HFF-Myc (cell line): ENCODE measurements around the gene GNL3.
A peak's percentile ranks its signal among the peaks of the same experiment; 100 is the strongest.

Experiments
- DNase-seq: peaks from one replicate; pipeline ENCODE4 v3.0.0-alpha.2; 2011; ENCODE audit warnings: low read depth; ENCODE audit errors: extremely low read depth
- H3K4me3 ChIP-seq: replicated peaks from 2 replicates; pipeline ENCODE4 v1.5.1; 2011; ENCODE audit warnings: low read depth, mild to moderate bottlenecking, control low read depth, low read length
- CTCF ChIP-seq: IDR thresholded peaks from 2 replicates; pipeline ENCODE4 v1.5.1; 2012; ENCODE audit warnings: mild to moderate bottlenecking, low read depth, low read length, control low read depth; ENCODE audit errors: missing control alignments

The GNL3 gene

DNA sequence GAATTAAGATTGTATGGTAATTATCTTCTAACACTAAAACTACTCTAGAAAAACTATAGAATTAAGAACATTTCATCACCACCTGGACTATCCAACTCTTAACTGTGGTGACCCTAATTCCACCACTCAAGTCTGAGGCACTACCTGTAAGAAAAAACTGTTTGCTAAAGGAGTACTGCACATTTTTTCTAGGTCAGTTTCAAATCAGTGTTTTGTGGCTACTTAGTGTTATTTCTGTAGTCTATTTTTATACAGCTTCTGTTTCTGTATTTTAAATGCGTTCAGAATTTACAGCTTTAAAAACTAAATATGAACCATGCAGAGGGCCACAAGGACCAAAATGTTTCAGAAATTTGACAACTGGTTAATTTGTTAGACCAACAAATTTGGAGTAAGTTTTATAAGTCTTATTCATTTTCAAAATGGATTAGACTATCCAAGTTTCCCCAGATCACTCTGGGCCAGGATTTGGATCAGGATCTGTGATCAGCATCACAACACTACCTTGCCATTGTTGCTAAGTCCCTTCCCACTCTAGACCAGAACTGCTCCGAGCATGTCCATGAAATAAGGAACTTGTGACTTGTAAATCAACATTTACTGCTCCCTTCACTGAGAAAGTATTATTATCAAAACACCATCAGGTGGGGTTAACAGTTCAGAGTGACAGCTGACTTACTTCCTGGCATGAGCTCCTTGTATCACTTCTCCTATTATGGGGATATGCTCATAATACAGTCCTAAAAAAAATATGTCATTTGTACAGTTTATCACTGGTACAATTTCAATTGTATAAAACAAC is 11.2 kb downstream of the GNL3 start:
- no peak for TF ChIP-seq CTCF
- DNase-seq: no peak
- no peak overlapping the region for H3K4me3 ChIP-seq

- H3K4me3 ChIP-seq: no peak overlapping the region
- TF ChIP-seq CTCF: no peak
Measured at GRCh38 chr3:52697632-52697965, 11.8 kb downstream of the GNL3 start.

DNA sequence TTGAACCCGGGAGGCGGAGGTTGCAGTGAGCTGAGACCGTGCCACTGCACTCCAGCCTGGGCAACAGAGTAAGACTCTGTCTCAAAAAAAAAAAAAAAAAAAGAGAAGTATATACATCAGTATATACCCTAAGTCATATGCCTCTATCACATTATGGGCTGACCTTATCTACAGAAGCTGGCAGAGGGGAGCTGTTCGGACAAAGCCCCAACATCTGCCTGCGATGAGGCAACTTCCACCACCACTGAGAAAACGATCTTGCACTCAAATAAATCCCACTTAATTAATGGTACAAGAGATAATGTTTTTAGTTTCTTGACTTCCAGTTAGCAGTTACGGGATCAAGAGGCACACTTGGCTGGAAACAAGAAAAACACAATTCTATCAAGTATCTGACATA is 17.5 kb downstream of the GNL3 start:
- DNase-seq: no peak
- peak overlapping the region; percentile 99 for H3K4me3 ChIP-seq
- TF ChIP-seq CTCF: no peak

More at GRCh38 chr3:52697632-52697965, 11.8 kb downstream of the GNL3 start:
- DNase-seq: no peak

GRCh38 chr3:52704611-52705437 is 19.0 kb downstream of the GNL3 start:
- no peak for DNase-seq
- peak overlapping the region; percentile 99 for H3K4me3 ChIP-seq
- no peak for TF ChIP-seq CTCF

- peak overlapping the region; percentile 99 for H3K4me3 ChIP-seq
- DNase-seq: no peak
- no peak for TF ChIP-seq CTCF
Measured at GRCh38 chr3:52705438-52705687, 19.5 kb downstream of the GNL3 start.

GRCh38 chr3:52705688-52706686 is 20.2 kb downstream of the GNL3 start, which contains the start of the genes GLT8D1 and SPCS1:
Gene GLT8D1 (minus strand): TSS chr3:52705791. CDS start chr3:52700460, 5,331 bp downstream.
Gene SPCS1 (plus strand): TSS chr3:52706106. CDS start chr3:52706247, 141 bp downstream.
- no peak for TF ChIP-seq CTCF
- DNase-seq: no peak
- peak within 1 kb of the TSS; percentile 99 for H3K4me3 ChIP-seq
